Muscle layer of duodenum (tissue), 2 donors: ENCODE results near the gene ARPC1A.

Experiments used
- H3K27ac ChIP-seq: one replicate; pipeline ENCODE4 v1.7.0; 2013; ENCODE audit warnings: mild to moderate bottlenecking, low read length
- H3K27me3 ChIP-seq: one replicate; pipeline ENCODE4 v1.7.0; 2013; ENCODE audit warnings: low read depth, mild to moderate bottlenecking, control low read depth, low read length
- H3K36me3 ChIP-seq, 2 donors: one replicate each; pipeline ENCODE4 v1.7.0; 2013; ENCODE audit warnings: low read length in 2 of 2, control low read depth in 1 of 2, mild to moderate bottlenecking in 1 of 2; ENCODE audit not compliant: insufficient read depth in 2 of 2, control insufficient read depth in 1 of 2
- H3K4me1 ChIP-seq, 2 donors: one replicate each; pipeline ENCODE4 v1.7.0; 2013; ENCODE audit warnings: low read length in 2 of 2, mild to moderate bottlenecking in 2 of 2, control low read depth in 1 of 2, moderate library complexity in 1 of 2; ENCODE audit not compliant: insufficient read depth in 2 of 2, control insufficient read depth in 1 of 2
- H3K4me3 ChIP-seq, 2 donors: one replicate each; pipeline ENCODE4 v1.7.0; 2013; ENCODE audit warnings: low read length in 2 of 2, low read depth in 1 of 2, mild to moderate bottlenecking in 1 of 2
- H3K9me3 ChIP-seq, 2 donors: one replicate each; pipeline ENCODE4 v1.7.0; 2013; ENCODE audit warnings: low read length in 2 of 2, control low read depth in 1 of 2, mild to moderate bottlenecking in 1 of 2; ENCODE audit not compliant: control insufficient read depth in 1 of 2
- donor health status: healthy.

Gene ARPC1A

DNA sequence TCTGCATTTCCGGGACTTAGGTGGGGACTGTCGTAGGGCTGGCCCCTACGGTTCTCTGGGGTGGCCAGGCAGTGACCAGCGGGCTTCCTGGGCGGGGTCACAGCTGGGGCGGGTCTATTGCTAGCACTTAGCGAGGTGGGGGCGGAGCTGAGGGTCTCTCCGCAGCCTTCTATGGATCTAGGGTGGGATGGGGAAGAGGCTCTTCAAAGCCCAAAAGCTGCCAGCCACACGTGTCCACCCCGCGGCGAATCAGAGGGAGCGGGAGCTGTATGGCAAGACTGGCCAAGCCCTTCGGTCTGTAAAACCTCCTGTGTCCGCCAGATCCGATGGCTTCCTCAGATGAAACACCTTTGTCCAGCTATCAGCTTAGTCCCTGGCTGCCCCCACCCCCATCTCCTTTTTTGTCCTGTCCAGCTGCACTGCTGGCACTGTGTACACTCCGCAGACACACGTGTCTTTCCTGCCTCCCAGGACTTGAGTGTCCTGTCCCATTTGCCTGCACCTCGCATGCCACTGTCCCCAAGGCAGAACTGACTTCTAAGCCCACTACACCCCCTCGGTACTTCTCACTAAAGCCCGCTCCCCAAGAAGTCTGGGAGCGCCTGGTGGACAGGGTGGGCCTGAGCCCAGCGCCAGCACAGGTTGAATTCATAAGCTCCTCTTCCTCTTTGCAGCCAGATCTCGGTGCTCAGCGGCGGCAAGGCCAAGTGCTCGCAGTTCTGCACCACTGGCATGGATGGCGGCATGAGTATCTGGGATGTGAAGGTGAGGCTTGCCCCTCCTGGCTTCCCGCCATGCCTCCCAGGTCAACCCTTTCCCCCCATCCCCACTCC lies 67.9 kb downstream of the ARPC1A start:
- no peaks in the 10 kb centered on the region for H3K27me3 ChIP-seq
- peaks cover 9 to 17% of the 10 kb centered on the region in 2 donors for H3K4me1 ChIP-seq
- no peaks in the 10 kb centered on the region for H3K9me3 ChIP-seq
- peak overlapping the region; percentile 42 to 79 for H3K4me3 ChIP-seq
- peaks cover 48 to 60% of the 10 kb centered on the region in 2 donors for H3K36me3 ChIP-seq
- peak overlapping the region; percentile 7 for H3K27ac ChIP-seq

GRCh38 chr7:99394188-99394502 lies 68.4 kb downstream of the ARPC1A start:
- no peak overlapping the region for H3K27ac ChIP-seq
- no peak overlapping the region for H3K4me3 ChIP-seq
- H3K36me3 ChIP-seq = peaks cover 53 to 64% of the 10 kb centered on the region in 2 donors
- H3K4me1 ChIP-seq = peaks cover 9 to 17% of the 10 kb centered on the region in 2 donors
- no peaks in the 10 kb centered on the region for H3K27me3 ChIP-seq
- no peaks in the 10 kb centered on the region for H3K9me3 ChIP-seq

GRCh38 chr7:99395616-99396327 lies 70.1 kb downstream of the ARPC1A start:
- peaks cover 9 to 17% of the 10 kb centered on the region in 2 donors for H3K4me1 ChIP-seq
- no peaks in the 10 kb centered on the region for H3K9me3 ChIP-seq
- H3K36me3 ChIP-seq = peaks cover 58 to 64% of the 10 kb centered on the region in 2 donors
- no peaks in the 10 kb centered on the region for H3K27me3 ChIP-seq
- no peak overlapping the region for H3K27ac ChIP-seq
- H3K4me3 ChIP-seq = no peak overlapping the region

- Histone ChIP-seq H3K27ac (no peak overlapping the region), H3K36me3 (peaks cover 59 to 67% of the 10 kb centered on the region in 2 donors)
These were observed 71.0 kb downstream of the ARPC1A start for GRCh38 chr7:99396418-99397296.

DNA sequence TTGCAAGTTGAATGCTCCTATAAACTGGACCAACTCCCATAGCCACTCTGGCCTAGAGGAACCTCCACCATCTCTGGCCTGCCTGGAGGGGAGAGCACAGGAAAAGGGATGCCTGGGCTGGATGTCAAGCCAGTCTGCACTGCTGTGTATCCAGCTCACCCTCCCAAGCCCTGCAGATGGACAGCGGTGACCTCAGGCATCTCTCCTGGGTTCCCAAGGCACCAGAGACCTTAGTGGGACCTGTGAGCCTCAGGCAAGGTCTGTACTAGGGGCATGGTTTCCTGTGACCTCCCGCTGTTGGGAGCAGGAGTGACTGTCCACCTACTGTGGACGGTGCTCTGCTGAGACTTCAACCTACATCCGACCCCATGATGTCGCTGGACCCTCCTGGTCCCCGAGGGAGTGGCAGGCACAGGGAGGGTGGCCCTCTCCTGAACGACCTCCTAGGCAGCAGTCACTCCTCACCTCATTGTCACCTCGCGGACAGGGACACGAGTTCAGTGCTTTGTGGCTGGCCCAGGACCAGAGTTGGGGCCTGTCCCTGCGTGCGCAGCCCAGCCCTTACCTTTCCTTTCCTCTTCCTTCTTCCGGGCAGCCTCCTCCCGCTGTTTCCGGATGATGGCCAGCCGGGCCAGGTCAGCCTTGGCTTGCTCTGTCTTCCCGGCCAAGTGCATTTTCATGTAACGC lies 71.7 kb downstream of the ARPC1A start:
- no peak overlapping the region for H3K4me3 ChIP-seq
- no peaks in the 10 kb centered on the region for H3K9me3 ChIP-seq
- H3K27ac ChIP-seq = no peak overlapping the region
- H3K36me3 ChIP-seq = peaks cover 59 to 73% of the 10 kb centered on the region in 2 donors
- no peaks in the 10 kb centered on the region for H3K27me3 ChIP-seq
- H3K4me1 ChIP-seq = peaks cover 4 to 12% of the 10 kb centered on the region in 2 donors

More at GRCh38 chr7:99396418-99397296, 71.0 kb downstream of the ARPC1A start:
- Histone ChIP-seq H3K4me3 (no peak overlapping the region), H3K9me3 (no peaks in the 10 kb centered on the region), H3K27me3 (no peaks in the 10 kb centered on the region), H3K4me1 (peaks cover 9 to 17% of the 10 kb centered on the region in 2 donors)

DNA sequence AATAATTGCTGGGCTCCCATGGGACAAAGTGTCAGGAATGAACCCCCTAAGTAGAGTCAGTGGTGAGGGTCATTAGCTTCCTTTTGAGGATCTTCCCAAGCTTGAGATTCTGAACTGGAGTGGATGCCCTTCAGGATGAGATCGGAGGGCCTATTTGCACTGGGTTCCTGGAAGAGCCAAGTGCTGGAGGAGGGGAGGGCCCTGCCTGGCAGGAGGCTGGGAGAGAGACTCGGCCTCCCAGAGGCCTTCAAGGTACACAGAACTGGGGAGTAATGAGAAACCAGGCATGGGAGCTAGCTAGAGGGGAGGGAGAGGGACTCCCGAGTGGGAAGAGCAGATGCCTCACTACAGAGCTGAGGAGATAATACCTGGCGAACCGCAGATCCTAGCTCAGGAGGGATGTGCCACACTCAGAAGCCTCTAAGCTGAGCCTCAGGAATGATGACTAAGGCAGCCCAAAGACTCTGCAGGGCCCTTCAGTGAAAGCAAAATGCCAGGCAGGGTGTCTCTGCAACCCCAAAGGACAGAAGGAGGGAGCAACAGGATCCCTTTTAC lies 73.3 kb downstream of the ARPC1A start:
- H3K27ac ChIP-seq = no peak overlapping the region
- peaks cover 69 to 84% of the 10 kb centered on the region in 2 donors for H3K36me3 ChIP-seq
- H3K9me3 ChIP-seq = no peaks in the 10 kb centered on the region
- H3K27me3 ChIP-seq = no peaks in the 10 kb centered on the region
- no peak overlapping the region for H3K4me3 ChIP-seq
- H3K4me1 ChIP-seq = peaks cover 0 to 4% of the 10 kb centered on the region in 2 donors

DNA sequence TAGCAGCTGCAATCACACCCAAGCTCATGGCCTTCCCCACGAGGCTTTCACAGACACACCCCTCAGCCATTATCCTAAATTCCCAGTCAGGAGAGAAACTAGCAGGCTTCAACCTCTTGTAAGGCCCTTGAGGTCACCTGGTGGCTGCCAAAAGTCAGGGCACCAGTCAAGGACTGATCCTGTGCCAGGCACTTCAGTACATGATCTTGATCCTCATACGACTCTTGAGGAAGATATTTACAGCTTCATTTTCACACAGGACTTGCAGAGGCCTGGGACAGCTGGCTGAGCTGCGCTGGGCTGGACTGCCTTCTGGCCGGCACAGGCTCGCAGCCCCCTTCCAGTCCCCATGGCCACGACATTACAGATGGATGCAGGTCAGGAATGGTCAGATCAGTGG lies 73.9 kb downstream of the ARPC1A start:
- H3K4me1 ChIP-seq = peaks cover 0 to 9% of the 10 kb centered on the region in 2 donors
- no peaks in the 10 kb centered on the region for H3K27me3 ChIP-seq
- peaks cover 70 to 90% of the 10 kb centered on the region in 2 donors for H3K36me3 ChIP-seq
- H3K27ac ChIP-seq = no peak overlapping the region
- H3K9me3 ChIP-seq = no peaks in the 10 kb centered on the region
- no peak overlapping the region for H3K4me3 ChIP-seq

DNA sequence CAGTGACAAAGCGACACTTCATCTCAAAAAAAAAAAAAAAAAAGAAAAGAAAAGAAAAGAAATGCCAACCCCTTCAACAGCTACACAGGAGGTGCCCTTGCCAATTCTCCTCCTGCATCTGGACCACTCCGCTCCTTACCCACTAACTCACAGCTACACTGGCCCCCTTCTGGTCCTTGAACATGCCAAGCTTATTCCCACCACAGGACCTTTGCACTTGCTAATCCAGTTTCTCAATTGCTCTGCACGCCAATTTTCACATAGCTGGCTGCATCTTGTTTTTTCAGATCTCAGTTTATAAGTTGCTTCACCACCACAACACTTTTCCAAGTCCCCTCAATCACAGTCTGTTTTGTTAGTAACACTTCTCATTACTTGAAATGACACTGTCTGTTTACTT lies 77.2 kb downstream of the ARPC1A start:
- H3K36me3 ChIP-seq = peaks cover 44 to 68% of the 10 kb centered on the region in 2 donors

DNA sequence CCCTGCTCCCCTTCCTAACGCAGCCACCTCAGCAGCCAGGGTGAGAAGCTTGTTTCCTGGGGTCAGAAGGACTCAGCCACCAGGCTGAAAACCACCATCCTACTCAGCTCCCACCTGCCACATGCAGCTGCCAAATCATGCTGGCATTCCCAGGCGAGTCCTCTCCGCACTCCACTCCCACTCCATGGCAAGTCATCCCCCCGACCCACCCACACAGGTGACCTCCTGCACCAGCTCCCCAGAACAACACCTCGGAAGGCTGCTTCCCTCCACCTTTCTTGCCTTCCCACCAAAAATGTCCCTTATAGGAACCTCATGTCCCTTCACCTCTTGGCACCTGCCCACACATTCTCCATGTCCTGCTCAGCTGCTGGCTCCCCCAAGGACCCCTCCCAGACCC lies 78.1 kb downstream of the ARPC1A start:
- Histone ChIP-seq H3K27me3 (no peaks in the 10 kb centered on the region), H3K27ac (no peak overlapping the region), H3K4me3 (no peak overlapping the region), H3K9me3 (no peaks in the 10 kb centered on the region), H3K36me3 (peaks cover 37 to 66% of the 10 kb centered on the region in 2 donors), H3K4me1 (peaks cover 7 to 36% of the 10 kb centered on the region in 2 donors)

More for the DNA sequence above, 77.2 kb downstream of the ARPC1A start:
- no peaks in the 10 kb centered on the region for H3K9me3 ChIP-seq
- H3K4me3 ChIP-seq = no peak overlapping the region
- H3K27ac ChIP-seq = no peak overlapping the region
- peaks cover 7 to 35% of the 10 kb centered on the region in 2 donors for H3K4me1 ChIP-seq
- no peaks in the 10 kb centered on the region for H3K27me3 ChIP-seq

DNA sequence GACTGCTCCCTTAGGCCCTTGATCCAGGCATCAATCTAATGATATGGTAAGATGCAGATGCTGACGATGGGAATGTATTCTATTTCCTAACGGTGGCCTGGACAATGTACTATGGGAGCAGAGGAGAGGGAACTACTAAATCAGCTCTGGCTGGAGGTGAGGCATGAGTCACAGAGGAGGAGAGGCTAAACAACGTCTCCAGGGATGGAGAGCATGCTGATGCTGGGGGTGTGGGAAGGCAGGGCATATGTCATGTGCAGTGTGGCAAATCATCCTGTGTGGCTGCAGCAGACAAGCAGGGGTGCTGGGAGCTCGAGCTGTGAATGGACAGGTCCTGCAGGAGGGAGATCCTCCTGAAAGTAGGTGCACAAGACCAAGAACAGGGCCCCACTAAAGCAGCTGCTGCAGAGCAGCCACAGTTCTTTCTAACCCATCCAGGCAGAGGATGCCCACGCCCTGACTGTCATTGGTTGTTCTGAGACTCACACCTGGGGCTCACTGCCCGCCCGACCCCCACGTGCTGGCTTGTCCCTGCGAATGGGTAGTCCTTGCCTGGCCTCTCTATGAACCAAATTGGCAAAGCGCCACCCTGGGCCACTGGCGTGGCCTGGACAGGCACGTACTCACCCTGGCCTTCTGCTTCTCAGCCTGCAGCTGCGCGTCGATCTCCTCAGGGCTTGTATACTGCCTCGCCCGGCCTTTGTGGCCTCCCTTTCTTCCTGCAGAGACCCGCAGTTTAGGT lies 78.7 kb downstream of the ARPC1A start:
- H3K4me1 ChIP-seq = peaks cover 7 to 38% of the 10 kb centered on the region in 2 donors
- no peaks in the 10 kb centered on the region for H3K27me3 ChIP-seq
- H3K27ac ChIP-seq = no peak overlapping the region
- no peak overlapping the region for H3K4me3 ChIP-seq
- no peaks in the 10 kb centered on the region for H3K9me3 ChIP-seq
- H3K36me3 ChIP-seq = peaks cover 31 to 65% of the 10 kb centered on the region in 2 donors
